IMR-90 (cell line): ENCODE measurements around the gene CPNE4. TPM values are rescaled to one million over a fixed set of nuclear protein-coding genes. Genes with fewer than 3 reads are reported as not detected.

Experiments used
- ATAC-seq: fragments of 200-7000 bp; cut with Tn5 transposase; 2 replicates; pipeline ENCODE4 v1.9.1; 2020; ENCODE audit warnings: low read depth, mild to moderate bottlenecking, moderate library complexity
- BruUV-seq: library from RNA; stranded (reverse); fragments of 400-500 nt; replicated peaks from 2 replicates; lab custom pipeline; 2021; lab: Mats Ljungman, UMichigan
- CTCF ChIA-PET: fragments of 300-600 bp; formaldehyde crosslinking; extraction: SDS; loops from one replicate; lab custom pipeline; 2021; ENCODE audit warnings: antibody characterized with exemption; lab: Yijun Ruan, JAX
- POLR2A ChIA-PET: fragments of 300-600 bp; sonication (Branson Sonifier 250); formaldehyde crosslinking; loops from one replicate; lab custom pipeline; 2022; ENCODE audit warnings: antibody characterized with exemption; ENCODE audit not compliant: unreplicated experiment; lab: Charles Lee
- DNase-seq: peaks from one replicate; pipeline ENCODE4 v3.0.0; 2013
- H2AFZ ChIP-seq: replicated peaks from 2 replicates; pipeline ENCODE3; 2013; ENCODE audit warnings: low read length, mild to moderate bottlenecking; ENCODE audit not compliant: poor library complexity
- H2AK5ac ChIP-seq: 2 replicates; pipeline ENCODE4 v1.6.1; 2013; ENCODE audit warnings: low read depth, low read length, inconsistent platforms
- H2AK9ac ChIP-seq: replicated peaks from 2 replicates; pipeline ENCODE3; 2013; ENCODE audit warnings: mild to moderate bottlenecking, low read depth, low read length, moderate library complexity; ENCODE audit not compliant: poor library complexity
- H2BK120ac ChIP-seq: 2 replicates; pipeline ENCODE4 v1.6.1; 2013; ENCODE audit warnings: low read depth, low read length, inconsistent platforms
- H2BK15ac ChIP-seq: 3 replicates; pipeline ENCODE4 v1.6.1; 2013; ENCODE audit warnings: low read depth, low read length, inconsistent platforms
- H2BK20ac ChIP-seq: 2 replicates; pipeline ENCODE4 v1.6.1; 2013; ENCODE audit warnings: low read depth, mild to moderate bottlenecking, inconsistent platforms, low read length, moderate library complexity
- H2BK5ac ChIP-seq: 2 replicates; pipeline ENCODE4 v1.6.1; 2013; ENCODE audit warnings: mild to moderate bottlenecking, low read depth, low read length, inconsistent platforms; ENCODE audit not compliant: poor library complexity, severe bottlenecking
- H3K14ac ChIP-seq: replicated peaks from 2 replicates; pipeline ENCODE4 v1.6.1; 2013; ENCODE audit warnings: low read depth, low read length, inconsistent platforms
- H3K18ac ChIP-seq: 2 replicates; pipeline ENCODE4 v1.6.1; 2013; ENCODE audit warnings: low read depth, low read length, control low read depth
- H3K23ac ChIP-seq: 2 replicates; pipeline ENCODE4 v1.6.1; 2013; ENCODE audit warnings: low read depth, low read length, inconsistent platforms
- H3K27ac ChIP-seq: 2 replicates; pipeline ENCODE4 v1.5.1; 2013; ENCODE audit warnings: mild to moderate bottlenecking, control low read depth, low read length; ENCODE audit not compliant: insufficient read depth
- H3K27me3 ChIP-seq: 2 replicates; pipeline ENCODE4 v1.6.1; 2013; ENCODE audit warnings: low read length; ENCODE audit not compliant: control insufficient read depth, insufficient read depth
- H3K36me3 ChIP-seq: 2 replicates; pipeline ENCODE4 v1.6.1; 2013; ENCODE audit warnings: low read length, mixed read lengths; ENCODE audit not compliant: control insufficient read depth, insufficient read depth
- H3K4ac ChIP-seq: 2 replicates; pipeline ENCODE4 v1.6.1; 2013; ENCODE audit warnings: low read depth, low read length, inconsistent platforms
- H3K4me1 ChIP-seq: 2 replicates; pipeline ENCODE4 v1.6.1; 2013; ENCODE audit warnings: low read length, mixed read lengths; ENCODE audit not compliant: control insufficient read depth, insufficient read depth
- H3K4me2 ChIP-seq: 2 replicates; pipeline ENCODE4 v1.6.1; 2013; ENCODE audit warnings: low read depth, mild to moderate bottlenecking, control low read depth, low read length, moderate library complexity
- H3K4me3 ChIP-seq: 2 replicates; pipeline ENCODE4 v1.5.1; 2013; ENCODE audit warnings: low read depth, mild to moderate bottlenecking, control low read depth, low read length, moderate library complexity; ENCODE audit not compliant: insufficient read depth
- H3K56ac ChIP-seq: 2 replicates; pipeline ENCODE4 v1.6.1; 2013; ENCODE audit warnings: low read length, inconsistent platforms; ENCODE audit not compliant: insufficient read depth; ENCODE audit errors: extremely low read depth
- H3K79me1 ChIP-seq, 2 experiments: 2 replicates each; pipeline ENCODE4 v1.6.1; 2013; ENCODE audit warnings: low read length in 2 of 2, inconsistent platforms in 1 of 2, low read depth in 1 of 2
- H3K9ac ChIP-seq: 2 replicates; pipeline ENCODE4 v1.6.1; 2013; ENCODE audit warnings: low read depth, low read length, control low read depth
- H3K9me1 ChIP-seq: 2 replicates; pipeline ENCODE4 v1.6.1; 2013; ENCODE audit warnings: low read length, inconsistent platforms; ENCODE audit not compliant: insufficient read depth
- H3K9me3 ChIP-seq: 2 replicates; pipeline ENCODE4 v1.6.1; 2013; ENCODE audit warnings: low read length; ENCODE audit not compliant: control insufficient read depth, insufficient read depth
- H4K20me1 ChIP-seq: 2 replicates; pipeline ENCODE4 v1.6.1; 2013; ENCODE audit warnings: low read length, inconsistent platforms; ENCODE audit not compliant: insufficient read depth
- H4K5ac ChIP-seq: 2 replicates; pipeline ENCODE4 v1.6.1; 2013; ENCODE audit warnings: mild to moderate bottlenecking, low read depth, low read length, control low read depth
- H4K8ac ChIP-seq, 2 experiments: 2 replicates each; pipeline ENCODE4 v1.6.1; 2013; ENCODE audit warnings: low read depth in 2 of 2, low read length in 2 of 2, control low read depth in 1 of 2, inconsistent platforms in 1 of 2
- H4K91ac ChIP-seq: 2 replicates; pipeline ENCODE4 v1.6.1; 2013; ENCODE audit warnings: low read depth, low read length, inconsistent platforms; ENCODE audit not compliant: insufficient read depth
- BHLHE40 ChIP-seq: fragments of 150-350 bp; IDR thresholded peaks from 2 replicates; pipeline ENCODE4 v1.6.1; 2016; ENCODE audit warnings: mild to moderate bottlenecking, low read depth, low read length
- FOS ChIP-seq: fragments of 150-350 bp; IDR thresholded peaks from 2 replicates; pipeline ENCODE4 v1.6.1; 2016; ENCODE audit warnings: low read depth, low read length
- MXI1 ChIP-seq: IDR thresholded peaks from 2 replicates; pipeline ENCODE4 v1.6.1; 2012; ENCODE audit warnings: low read depth, mild to moderate bottlenecking, low read length, moderate library complexity, borderline replicate concordance
- NFE2L2 ChIP-seq: fragments of 150-350 bp; IDR thresholded peaks from 2 replicates; pipeline ENCODE4 v1.6.1; 2016; ENCODE audit warnings: low read depth, mild to moderate bottlenecking, low read length
- RAD21 ChIP-seq: IDR thresholded peaks from 2 replicates; pipeline ENCODE4 v1.6.1; 2012; ENCODE audit warnings: low read length, improper control_type of control experiment
- WGBS, 2 experiments: methylation state at CpG; one replicate each; pipeline versions ENCODE4 v1.1.5 to v1.1.7; 2013; ENCODE audit warnings: missing lambda C conversion rate in 2 of 2; ENCODE audit not compliant: insufficient read length in 1 of 2; ENCODE audit errors: extremely low coverage in 2 of 2; 5-methylcytosine and 5-hydroxymethylcytosine counted together
- dilution Hi-C: fragments of 300-500 bp; cut with HindIII; formaldehyde crosslinking; loops from one replicate; pipeline ENCODE4 v1.14.3; 2018; ENCODE audit warnings: low sequenced_read_pairs; ENCODE audit not compliant: unreplicated experiment
- in situ Hi-C: fragments of 300-500 bp; cut with MboI; formaldehyde crosslinking; loops from 3 replicates; pipeline ENCODE4 v1.14.3; 2019; ENCODE audit warnings: low sequenced_read_pairs, inconsistent platforms, mixed read lengths
- intact Hi-C: fragments of 100-400 bp; cut with micrococcal nuclease; formaldehyde crosslinking; loops from 2 replicates; pipeline ENCODE4 v1.10.0; 2022
- polyA plus RNA-seq, 3 experiments: library from polyadenylated mRNA; depleted of rRNA; stranded (reverse); fragments of >200 nt; gene quantifications; 2 replicates each; pipeline ENCODE4 v1.2.3, GENCODE V29; 2012; ENCODE audit warnings: low replicate concordance in 1 of 3
- total RNA-seq: library from RNA; depleted of rRNA; stranded (reverse); fragments of >200 nt; gene quantifications from 2 replicates; pipeline ENCODE4 v1.2.3, GENCODE V29; 2012

CPNE4 gene
- total and polyA plus RNA-seq, 2 of the 4 experiments (the other 2 are of a cell fraction) = not detected

DNA sequence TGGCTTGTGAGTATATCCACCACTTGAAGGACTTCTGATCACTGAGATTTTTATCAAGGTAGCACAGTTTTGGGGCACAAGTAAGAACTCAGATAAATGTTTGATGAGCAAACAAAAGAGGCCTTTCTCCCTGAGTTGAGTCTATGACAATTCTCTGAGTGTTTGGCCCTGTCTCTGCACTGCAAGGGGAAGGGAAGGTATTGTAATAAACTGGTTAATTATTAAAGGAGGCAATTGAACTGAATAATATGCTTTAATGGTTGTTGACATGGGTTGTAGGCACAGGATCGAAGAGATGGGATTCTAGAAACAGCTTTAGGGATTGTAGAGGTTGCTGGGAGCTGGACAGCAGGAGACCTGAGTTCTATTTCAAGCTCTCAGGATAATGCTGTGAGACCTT is 437.0 kb downstream of the CPNE4 start:
- H4K20me1 ChIP-seq = no peaks in the 10 kb centered on the region
- H3K27me3 ChIP-seq = no peaks in the 10 kb centered on the region
- no TSS peak for BruUV-seq
- no peak overlapping the region for H2BK5ac ChIP-seq
- no peak overlapping the region for H2AK5ac ChIP-seq
- no peaks in the 10 kb centered on the region for H3K36me3 ChIP-seq
- no peaks in the 10 kb centered on the region for H3K9me1 ChIP-seq
- CTCF ChIA-PET = no interaction called here
- H3K79me1 ChIP-seq = no peaks in the 10 kb centered on the region
- no peak overlapping the region for H4K8ac ChIP-seq
- H3K4me1 ChIP-seq = no peaks in the 10 kb centered on the region
- TF ChIP-seq BHLHE40 (no peak), MXI1 (no peak), FOS (no peak), RAD21 (no peak), NFE2L2 (no peak)
- no peak overlapping the region for H2BK20ac ChIP-seq
- in situ Hi-C loops = no loop called here
- H3K4ac ChIP-seq = no peak overlapping the region
- H4K5ac ChIP-seq = no peak overlapping the region
- H3K4me3 ChIP-seq = no peak overlapping the region
- no peak overlapping the region for H3K4me2 ChIP-seq
- no peak overlapping the region for H3K9ac ChIP-seq
- no peaks in the 10 kb centered on the region for H3K9me3 ChIP-seq
- H3K27ac ChIP-seq = no peak overlapping the region
- H2BK120ac ChIP-seq = no peak overlapping the region
- H3K18ac ChIP-seq = no peak overlapping the region
- H2AK9ac ChIP-seq = no peak overlapping the region
- no peak for DNase-seq
- no peak for ATAC-seq
- H2AFZ ChIP-seq = no peak overlapping the region
- dilution Hi-C loops = no loop called here
- no peak overlapping the region for H4K91ac ChIP-seq
- POLR2A ChIA-PET = no interaction called here
- H3K23ac ChIP-seq = no peak overlapping the region
- no CpG with 5 or more reads among the region's 1 CpG for WGBS, 2 experiments
- no peak overlapping the region for H3K14ac ChIP-seq
- H3K56ac ChIP-seq = no peak overlapping the region
- intact Hi-C loops = no loop called here
- H2BK15ac ChIP-seq = no peak overlapping the region
